ENCODE results near the gene MALT1. TPM values are rescaled to one million over a fixed set of nuclear protein-coding genes. Genes with fewer than 3 reads are reported as not detected.

MALT1 gene
- total RNA-seq, 2 donors from 2014 or later = 41.1 to 51.6 TPM

- intact Hi-C loops (cut with DNase I) = no loop called here
- H3K36me3 ChIP-seq = peaks cover 0 to 4% of the 10 kb centered on the region in 2 donors
- TF ChIP-seq POLR2A (IDR thresholded peaks at IDR 0.05) = no peak
- TF ChIP-seq CTCF (IDR thresholded peaks at IDR 0.05) = no peak
- no peak for TF ChIP-seq POLR2AphosphoS5 (IDR thresholded peaks at IDR 0.05)
- DNase-seq (ENCODE audit: low spot score) = no peak
- H3K27ac ChIP-seq = no peak overlapping the region
- no peaks in the 10 kb centered on the region for H3K27me3 ChIP-seq (replicated peaks; ENCODE audit: insufficient read depth)
- no peak overlapping the region for H3K4me3 ChIP-seq
- H3K9me3 ChIP-seq = no peaks in the 10 kb centered on the region
- no peaks in the 10 kb centered on the region for H3K4me1 ChIP-seq (replicated peaks)
Measured at GRCh38 chr18:58712930-58713329, 41.7 kb downstream of the MALT1 start.

DNA sequence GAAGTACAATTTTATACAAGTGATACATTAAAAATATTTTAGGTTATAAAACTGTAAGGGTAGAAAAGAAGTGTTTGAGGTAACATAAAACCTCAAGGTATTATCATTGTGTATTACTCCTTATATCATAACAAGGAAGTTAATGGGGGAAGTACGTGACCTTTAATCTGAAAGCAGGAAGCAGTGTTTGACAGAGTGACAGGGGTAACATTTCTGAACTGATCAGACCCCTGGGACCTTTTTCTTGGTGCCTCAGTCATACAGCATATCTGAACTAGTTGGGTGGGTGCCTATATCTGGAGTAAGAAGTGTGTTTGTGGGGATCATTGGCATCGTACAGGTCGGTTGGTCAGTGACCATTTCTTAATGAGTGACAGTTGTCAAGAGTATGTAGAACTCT lies 43.0 kb downstream of the MALT1 start:
- no peak for TF ChIP-seq POLR2AphosphoS5 (IDR thresholded peaks at IDR 0.05)
- no peak for TF ChIP-seq CTCF (IDR thresholded peaks at IDR 0.05)
- no peak for TF ChIP-seq POLR2A (IDR thresholded peaks at IDR 0.05)
- no peak overlapping the region for H3K4me3 ChIP-seq
- DNase-seq (ENCODE audit: low spot score) = no peak
- no peak overlapping the region for H3K27ac ChIP-seq
- H3K9me3 ChIP-seq = no peaks in the 10 kb centered on the region
- 91% methylated on average over 3 of the region's 3 CpGs for WGBS
- intact Hi-C loops (cut with DNase I) = no loop called here
- no peaks in the 10 kb centered on the region for H3K4me1 ChIP-seq (replicated peaks)
- no peaks in the 10 kb centered on the region for H3K27me3 ChIP-seq (replicated peaks; ENCODE audit: insufficient read depth)
- no peaks in the 10 kb centered on the region for H3K36me3 ChIP-seq

DNA sequence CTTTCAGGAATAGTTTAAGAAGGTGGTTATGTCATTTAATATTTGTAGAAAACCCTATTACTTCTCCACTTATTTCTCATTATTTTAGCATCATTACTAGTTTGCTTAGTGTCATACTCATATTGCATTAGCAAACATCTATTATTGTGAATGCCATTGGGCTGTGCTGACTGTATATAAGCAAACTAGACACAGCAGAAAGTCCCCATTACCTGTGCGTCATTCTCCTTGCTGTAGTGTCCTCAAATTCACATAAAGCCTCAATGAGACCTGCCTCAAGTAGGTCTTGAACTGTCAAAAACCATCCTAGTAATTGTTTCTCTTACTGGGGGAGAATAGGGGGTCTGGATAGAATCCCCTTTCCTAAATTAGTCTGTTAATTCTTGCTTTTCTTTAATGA lies 43.6 kb downstream of the MALT1 start:
- no peak for DNase-seq (ENCODE audit: low spot score)
- H3K36me3 ChIP-seq = no peaks in the 10 kb centered on the region
- no peaks in the 10 kb centered on the region for H3K27me3 ChIP-seq (replicated peaks; ENCODE audit: insufficient read depth)
- no peaks in the 10 kb centered on the region for H3K4me1 ChIP-seq (replicated peaks)
- no peak overlapping the region for H3K27ac ChIP-seq
- no peak overlapping the region for H3K4me3 ChIP-seq
- intact Hi-C loops (cut with DNase I) = no loop called here
- no peaks in the 10 kb centered on the region for H3K9me3 ChIP-seq
- 100% methylated on average over 1 of the region's 1 CpG for WGBS
- TF ChIP-seq CTCF (IDR thresholded peaks at IDR 0.05) (no peak), POLR2A (IDR thresholded peaks at IDR 0.05) (no peak), POLR2AphosphoS5 (IDR thresholded peaks at IDR 0.05) (no peak)

DNA sequence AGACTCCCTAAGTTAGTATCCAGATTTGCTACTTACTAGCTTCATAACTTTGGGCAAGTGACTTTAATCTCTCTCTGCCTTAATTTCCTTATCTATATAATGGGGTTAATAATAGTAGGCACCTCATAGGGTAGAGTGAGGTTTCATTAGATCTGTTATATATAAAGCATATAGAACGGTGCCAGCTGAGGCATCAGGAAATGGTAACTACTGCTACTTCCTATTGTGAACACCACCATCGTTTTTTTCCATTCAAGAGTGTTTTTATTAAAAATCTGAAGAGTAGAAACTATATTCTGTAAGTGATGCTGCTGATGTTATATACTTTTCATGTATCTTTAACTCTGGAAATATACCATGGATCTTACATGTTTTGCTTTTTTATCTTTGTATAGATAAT lies 44.3 kb downstream of the MALT1 start:
- no peaks in the 10 kb centered on the region for H3K36me3 ChIP-seq
- WGBS = 76% methylated on average over 2 of the region's 2 CpGs
- no peak overlapping the region for H3K27ac ChIP-seq
- no peak for DNase-seq (ENCODE audit: low spot score)
- no peak overlapping the region for H3K4me3 ChIP-seq
- intact Hi-C loops (cut with DNase I) = no loop called here
- H3K9me3 ChIP-seq = no peaks in the 10 kb centered on the region
- TF ChIP-seq POLR2A (IDR thresholded peaks at IDR 0.05) (no peak), POLR2AphosphoS5 (IDR thresholded peaks at IDR 0.05) (no peak), CTCF (IDR thresholded peaks at IDR 0.05) (no peak)
- H3K4me1 ChIP-seq (replicated peaks) = no peaks in the 10 kb centered on the region
- H3K27me3 ChIP-seq (replicated peaks; ENCODE audit: insufficient read depth) = no peaks in the 10 kb centered on the region

GRCh38 chr18:58716060-58716756 lies 44.9 kb downstream of the MALT1 start:
- DNase-seq (ENCODE audit: low spot score) = no peak
- H3K4me1 ChIP-seq (replicated peaks) = no peaks in the 10 kb centered on the region

More at GRCh38 chr18:58716060-58716756, 44.9 kb downstream of the MALT1 start:
- Histone ChIP-seq H3K27ac (no peak overlapping the region), H3K27me3 (replicated peaks; ENCODE audit: insufficient read depth) (no peaks in the 10 kb centered on the region), H3K9me3 (no peaks in the 10 kb centered on the region), H3K36me3 (no peaks in the 10 kb centered on the region), H3K4me3 (no peak overlapping the region)
- WGBS = 62% methylated on average over 4 of the region's 4 CpGs
- no peak for TF ChIP-seq POLR2AphosphoS5 (IDR thresholded peaks at IDR 0.05)
- no peak for TF ChIP-seq CTCF (IDR thresholded peaks at IDR 0.05)
- no peak for TF ChIP-seq POLR2A (IDR thresholded peaks at IDR 0.05)
- intact Hi-C loops (cut with DNase I) = no loop called here
